ENCODE data around the gene LRMDA. TPM values are rescaled to one million over a fixed set of nuclear protein-coding genes. Genes with fewer than 3 reads are reported as not detected.
A peak's percentile ranks its signal among the peaks of the same experiment; 100 is the strongest.

Gene LRMDA
- total RNA-seq, 3 donors from 2014 or later, result 9.4 to 14.9 (median 10.3) TPM

DNA sequence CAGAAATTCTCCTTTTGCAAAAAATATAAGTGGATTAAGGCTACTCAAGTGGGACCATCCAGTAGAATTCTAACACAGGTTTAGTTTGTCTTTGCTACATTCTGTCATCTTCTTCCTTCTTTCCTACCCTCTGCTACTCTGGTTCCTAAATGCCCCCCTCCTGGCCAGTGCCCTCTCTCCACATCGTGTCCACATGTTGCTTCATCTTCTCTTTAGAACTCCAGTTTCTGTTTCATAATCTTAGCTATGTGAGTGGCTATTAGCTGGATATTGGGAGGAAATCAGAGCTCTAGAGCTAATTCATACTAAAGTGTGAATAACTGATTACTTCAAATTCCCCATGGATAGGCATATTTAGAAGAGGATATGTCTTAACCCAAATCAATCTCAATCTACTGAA is 528.5 kb downstream of the LRMDA start:
- no peak overlapping the region for H3K4me3 ChIP-seq
- intact Hi-C loops (cut with DNase I, micrococcal nuclease), result no loop called here
- H3K36me3 ChIP-seq (ENCODE audit: low read depth), result no peaks in the 10 kb centered on the region
- TF ChIP-seq, protein P1, sequence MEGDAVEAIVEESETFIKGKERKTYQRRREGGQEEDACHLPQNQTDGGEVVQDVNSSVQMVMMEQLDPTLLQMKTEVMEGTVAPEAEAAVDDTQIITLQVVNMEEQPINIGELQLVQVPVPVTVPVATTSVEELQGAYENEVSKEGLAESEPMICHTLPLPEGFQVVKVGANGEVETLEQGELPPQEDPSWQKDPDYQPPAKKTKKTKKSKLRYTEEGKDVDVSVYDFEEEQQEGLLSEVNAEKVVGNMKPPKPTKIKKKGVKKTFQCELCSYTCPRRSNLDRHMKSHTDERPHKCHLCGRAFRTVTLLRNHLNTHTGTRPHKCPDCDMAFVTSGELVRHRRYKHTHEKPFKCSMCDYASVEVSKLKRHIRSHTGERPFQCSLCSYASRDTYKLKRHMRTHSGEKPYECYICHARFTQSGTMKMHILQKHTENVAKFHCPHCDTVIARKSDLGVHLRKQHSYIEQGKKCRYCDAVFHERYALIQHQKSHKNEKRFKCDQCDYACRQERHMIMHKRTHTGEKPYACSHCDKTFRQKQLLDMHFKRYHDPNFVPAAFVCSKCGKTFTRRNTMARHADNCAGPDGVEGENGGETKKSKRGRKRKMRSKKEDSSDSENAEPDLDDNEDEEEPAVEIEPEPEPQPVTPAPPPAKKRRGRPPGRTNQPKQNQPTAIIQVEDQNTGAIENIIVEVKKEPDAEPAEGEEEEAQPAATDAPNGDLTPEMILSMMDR (IDR thresholded peaks at IDR 0.05), result no peak
- H3K4me1 ChIP-seq (ENCODE audit: low read depth), result no peaks in the 10 kb centered on the region
- DNase-seq (no peak), ATAC-seq (no peak)
- H3K9me3 ChIP-seq, result no peaks in the 10 kb centered on the region

DNA sequence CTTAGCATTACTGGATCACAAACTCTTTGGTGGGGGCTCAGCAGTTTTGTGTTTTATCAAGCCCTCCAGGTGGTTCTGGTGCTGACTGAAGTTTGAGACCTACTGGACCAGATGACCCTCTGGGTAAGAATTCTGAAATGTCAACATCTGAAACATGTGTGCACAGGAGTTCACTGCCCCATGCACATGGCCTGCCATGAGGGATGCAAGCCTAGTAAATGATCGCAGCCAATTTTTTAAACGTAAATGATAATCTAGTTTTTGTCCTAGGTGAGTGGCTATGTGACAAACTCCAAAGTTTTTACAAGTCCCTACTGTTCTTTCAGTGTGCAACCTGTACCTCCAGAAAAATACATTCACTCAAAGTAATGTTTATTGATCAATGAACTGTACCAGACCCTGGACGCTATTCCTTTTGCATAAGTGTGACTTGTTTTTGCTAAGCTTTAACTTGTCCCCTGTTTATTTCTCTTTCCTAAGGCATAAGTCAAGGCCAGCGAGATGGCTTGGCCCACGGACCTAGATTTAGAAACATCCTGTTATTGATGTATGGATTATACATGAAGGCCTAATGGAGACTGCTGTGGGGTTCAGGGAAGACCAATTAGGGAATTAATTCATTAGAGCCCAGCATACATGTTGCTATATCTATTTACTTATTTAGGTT is 531.1 kb downstream of the LRMDA start:
- DNase-seq, result no peak
- intact Hi-C loops (cut with DNase I, micrococcal nuclease), result no loop called here
- no peaks in the 10 kb centered on the region for H3K4me1 ChIP-seq (ENCODE audit: low read depth)
- no peaks in the 10 kb centered on the region for H3K9me3 ChIP-seq
- TF ChIP-seq, protein P1 (IDR thresholded peaks at IDR 0.05), result no peak
- no peaks in the 10 kb centered on the region for H3K36me3 ChIP-seq (ENCODE audit: low read depth)
- ATAC-seq, result no peak
- H3K4me3 ChIP-seq, result no peak overlapping the region

DNA sequence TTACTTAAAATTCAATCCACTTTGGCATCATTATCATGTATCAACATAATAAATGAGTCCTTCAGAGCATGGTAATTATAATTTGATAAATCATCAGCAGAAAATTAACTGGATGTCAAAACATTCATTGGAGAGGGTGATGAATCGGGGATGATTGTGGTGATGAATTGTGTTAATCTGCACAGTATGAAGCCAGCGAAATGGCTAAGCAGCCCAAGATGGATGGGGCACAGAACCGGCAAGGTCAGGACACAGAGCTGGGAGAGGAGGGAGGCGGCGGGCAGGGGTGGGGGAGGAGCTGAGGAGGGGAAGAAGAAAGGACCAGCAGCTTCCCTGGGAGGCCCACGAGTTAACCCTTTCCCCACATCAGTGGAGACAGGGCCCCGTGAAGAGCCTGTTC is 536.1 kb downstream of the LRMDA start:
- no peaks in the 10 kb centered on the region for H3K36me3 ChIP-seq (ENCODE audit: low read depth)
- no peaks in the 10 kb centered on the region for H3K4me1 ChIP-seq (ENCODE audit: low read depth)
- DNase-seq (no peak), ATAC-seq (no peak)
- no peak overlapping the region for H3K4me3 ChIP-seq
- no peaks in the 10 kb centered on the region for H3K9me3 ChIP-seq
- intact Hi-C loops (cut with DNase I, micrococcal nuclease), result no loop called here
- TF ChIP-seq, protein P1 (IDR thresholded peaks at IDR 0.05), result no peak

DNA sequence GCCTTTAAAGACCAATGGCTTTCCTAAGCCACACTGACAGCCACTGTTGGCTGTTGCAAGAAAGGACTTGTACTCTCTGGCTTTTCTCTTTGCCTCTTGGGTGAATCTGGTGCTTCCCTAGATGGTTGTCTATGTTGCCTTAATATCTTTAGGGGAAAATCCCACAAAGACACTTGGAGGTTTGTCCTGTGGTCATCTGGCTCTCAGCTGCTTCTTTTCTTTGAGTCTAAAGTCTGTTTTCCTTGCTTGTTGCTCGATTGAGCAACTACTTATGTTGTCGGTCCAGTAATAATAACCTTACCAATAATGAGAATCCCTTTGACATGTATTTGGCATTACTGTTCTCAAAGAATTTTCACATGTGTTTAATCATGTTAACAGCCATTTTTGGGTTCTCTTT is 537.6 kb downstream of the LRMDA start:
- Histone ChIP-seq H3K36me3 (ENCODE audit: low read depth) (no peaks in the 10 kb centered on the region), H3K4me1 (ENCODE audit: low read depth) (no peaks in the 10 kb centered on the region), H3K9me3 (no peaks in the 10 kb centered on the region), H3K4me3 (no peak overlapping the region)
- TF ChIP-seq, protein P1 (IDR thresholded peaks at IDR 0.05), result no peak
- no peak for DNase-seq
- intact Hi-C loops (cut with DNase I, micrococcal nuclease), result no loop called here
- no peak for ATAC-seq

DNA sequence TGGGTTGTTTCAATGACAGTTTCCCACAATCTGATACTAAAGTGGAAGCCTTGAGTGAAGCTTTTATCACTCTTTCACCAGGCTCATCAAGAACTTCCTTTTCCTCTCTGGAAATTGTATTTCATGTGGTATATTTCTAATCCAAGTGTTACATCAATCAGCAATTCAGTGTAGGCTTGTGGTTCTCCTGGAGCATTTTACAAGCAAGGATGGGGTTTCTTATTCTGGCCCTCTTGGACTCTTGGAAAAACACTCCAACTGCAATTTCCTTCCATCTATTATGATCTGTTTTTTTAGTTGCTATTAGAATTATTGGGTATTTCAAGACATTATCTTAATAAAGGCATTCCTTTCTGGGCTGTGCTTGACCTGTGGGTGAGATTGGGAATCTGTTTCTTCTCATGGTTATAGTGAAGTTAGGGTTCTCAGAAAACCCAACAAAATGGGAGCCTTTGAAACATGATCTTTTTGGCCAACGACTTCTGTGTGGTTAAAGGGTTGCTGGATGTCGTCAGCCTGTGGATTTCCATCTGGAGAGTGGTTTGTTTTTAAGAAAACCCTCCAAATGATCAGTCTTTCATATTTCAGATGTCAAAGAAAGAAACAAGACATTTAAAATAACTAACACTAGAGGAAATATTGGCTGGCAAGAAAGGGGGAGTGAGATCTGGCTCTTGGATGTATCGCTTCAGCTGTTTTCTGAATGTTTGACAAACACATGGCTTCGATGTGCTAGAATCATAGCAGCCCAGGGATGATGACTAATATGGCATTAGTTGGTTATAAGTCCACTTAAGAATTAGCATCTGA is 540.2 kb downstream of the LRMDA start:
- no peaks in the 10 kb centered on the region for H3K36me3 ChIP-seq (ENCODE audit: low read depth)
- H3K4me3 ChIP-seq, result no peak overlapping the region
- H3K4me1 ChIP-seq (ENCODE audit: low read depth), result no peaks in the 10 kb centered on the region
- intact Hi-C loops (cut with DNase I, micrococcal nuclease), result no loop called here
- peak in 1 of 3 donors; percentile 10 for DNase-seq
- ATAC-seq, result peak; percentile 25
- H3K9me3 ChIP-seq, result no peaks in the 10 kb centered on the region
- TF ChIP-seq, protein P1 (IDR thresholded peaks at IDR 0.05), result no peak

All from mucosa of descending colon (tissue), 3 donors.